HCT116 (cell line): ENCODE data around the gene MAPK8IP1. TPM values are rescaled to one million over a fixed set of nuclear protein-coding genes. Genes with fewer than 3 reads are reported as not detected.

Experiments
- ATAC-seq: fragments of 200-7000 bp; cut with Tn5 transposase; 2 replicates; pipeline ENCODE4 v1.9.1; 2020; ENCODE audit warnings: mild to moderate bottlenecking, moderate library complexity
- BruUV-seq: library from RNA; stranded (reverse); fragments of 400-500 nt; replicated peaks from 2 replicates; lab custom pipeline; 2021; lab: Mats Ljungman, UMichigan
- CTCF ChIA-PET: fragments of 300-600 bp; sonication (Branson Sonifier 250); formaldehyde crosslinking; loops from one replicate; lab custom pipeline; 2021; ENCODE audit warnings: antibody characterized with exemption; lab: Charles Lee
- POLR2A ChIA-PET: fragments of 300-600, 350-600 bp; sonication (Branson Sonifier 250); formaldehyde crosslinking; loops from one replicate; lab custom pipeline; 2021; ENCODE audit warnings: antibody characterized with exemption; lab: Charles Lee
- RAD21 ChIA-PET, 2 experiments: fragments of 300-600 bp; sonication (Branson Sonifier 250); formaldehyde crosslinking; loops; one replicate each; lab custom pipeline; 2023; ENCODE audit warnings: low total read pairs in 2 of 2; ENCODE audit not compliant: uncharacterized antibody in 2 of 2, unreplicated experiment in 2 of 2, low non-redundant PET in 1 of 2; lab: Charles Lee
- DNase-seq: peaks from one replicate; pipeline ENCODE4 v3.0.0-alpha.2; 2010; ENCODE audit warnings: low read depth, low spot score
- H2AFZ ChIP-seq: fragments of 200-600 bp; shearing (Covaris generic), sonication (generic); 2 replicates; pipeline ENCODE4 v1.6.1; 2017; ENCODE audit warnings: low read depth, mixed run types, mixed read lengths, antibody characterized with exemption, low read length; ENCODE audit not compliant: poor library complexity, severe bottlenecking
- H3K27ac ChIP-seq: 2 replicates; pipeline ENCODE4 v1.5.1; 2012; ENCODE audit warnings: low read depth, low read length
- H3K27me3 ChIP-seq: fragments of 200-600 bp; sonication (generic); 2 replicates; pipeline ENCODE4 v1.6.1; 2016; ENCODE audit warnings: mixed run types, low read length, mixed read lengths; ENCODE audit not compliant: insufficient read depth
- H3K36me3 ChIP-seq, 2 experiments: fragments of 200-500 bp in 1 of 2; fragments of 200-600 bp in 1 of 2; sonication (Bioruptor generic) in 1 of 2; sonication (generic) in 1 of 2; 2 replicates each; pipeline versions ENCODE4 v1.5.1 to v1.6.1; 2014 to 2016; ENCODE audit warnings: low read length in 2 of 2, inconsistent platforms in 1 of 2, mixed read lengths in 1 of 2, mixed run types in 1 of 2; ENCODE audit not compliant: insufficient read depth in 2 of 2, control insufficient read depth in 1 of 2
- H3K4me1 ChIP-seq, 2 experiments: fragments of 200-600 bp in 1 of 2; sonication (generic) in 1 of 2; 2 replicates each; pipeline versions ENCODE4 v1.5.1 to v1.6.1; 2012 to 2017; ENCODE audit warnings: low read length in 2 of 2, inconsistent platforms in 1 of 2, mild to moderate bottlenecking in 1 of 2, mixed read lengths in 1 of 2, mixed run types in 1 of 2, moderate library complexity in 1 of 2; ENCODE audit not compliant: insufficient read depth in 2 of 2, control insufficient read depth in 1 of 2
- H3K4me2 ChIP-seq: fragments of 200-600 bp; sonication (generic); 2 replicates; pipeline ENCODE4 v1.6.1; 2017; ENCODE audit warnings: mixed run types, low read length, mixed read lengths
- H3K4me3 ChIP-seq, 2 experiments: fragments of 200-600 bp in 1 of 2; sonication (generic) in 1 of 2; replicated peaks in 1 of 2; 2 replicates each; pipeline ENCODE4 v1.5.1; 2011 to 2016; ENCODE audit warnings: low read length in 2 of 2, control low read depth in 1 of 2, low read depth in 1 of 2, mild to moderate bottlenecking in 1 of 2, mixed read lengths in 1 of 2, mixed run types in 1 of 2
- H3K79me2 ChIP-seq: fragments of 200-600 bp; sonication (generic); 2 replicates; pipeline ENCODE4 v1.6.1; 2017; ENCODE audit warnings: mild to moderate bottlenecking, mixed run types, low read length, moderate library complexity, mixed read lengths; ENCODE audit not compliant: insufficient read depth
- H3K9ac ChIP-seq: fragments of 200-600 bp; sonication (generic); 2 replicates; pipeline ENCODE4 v1.6.1; 2016; ENCODE audit warnings: low read length, mixed read lengths
- H3K9me2 ChIP-seq: fragments of 200-600 bp; sonication (generic), shearing (Covaris generic); 2 replicates; pipeline ENCODE4 v1.6.1; 2017; ENCODE audit warnings: mixed run types, mild to moderate bottlenecking, moderate library complexity; ENCODE audit not compliant: insufficient read depth
- H3K9me3 ChIP-seq, 2 experiments: fragments of 200-500 bp in 1 of 2; fragments of 200-600 bp in 1 of 2; sonication (Bioruptor generic) in 1 of 2; sonication (generic) in 1 of 2; 2 replicates each; pipeline ENCODE4 v1.6.1; 2014 to 2017; ENCODE audit warnings: low read length in 2 of 2, mixed read lengths in 2 of 2, inconsistent platforms in 1 of 2, low read depth in 1 of 2, mild to moderate bottlenecking in 1 of 2, mixed run types in 1 of 2, moderate library complexity in 1 of 2; ENCODE audit not compliant: control insufficient read depth in 1 of 2, insufficient read depth in 1 of 2
- H4K20me1 ChIP-seq: fragments of 200-600 bp; sonication (generic), shearing (Covaris generic); 2 replicates; pipeline ENCODE4 v1.6.1; 2017; ENCODE audit warnings: mixed run types, mild to moderate bottlenecking, moderate library complexity; ENCODE audit not compliant: insufficient read depth
- CBX3 ChIP-seq: IDR thresholded peaks from 2 replicates; pipeline ENCODE4 v1.6.1; 2012; ENCODE audit warnings: low read depth
- EZH2phosphoT487 ChIP-seq: fragments of 200-600 bp; IDR thresholded peaks from 2 replicates; pipeline ENCODE4 v1.6.1; 2018; ENCODE audit warnings: antibody characterized with exemption, borderline replicate concordance
- POLR2AphosphoS5 ChIP-seq: IDR thresholded peaks from 2 replicates; pipeline ENCODE4 v1.6.1; 2011; ENCODE audit warnings: mild to moderate bottlenecking, low read depth, low read length, moderate library complexity
- RAD21 ChIP-seq: IDR thresholded peaks from 2 replicates; pipeline ENCODE4 v1.6.1; 2012; ENCODE audit warnings: low read depth, mild to moderate bottlenecking
- SP1 ChIP-seq: IDR thresholded peaks from 2 replicates; pipeline ENCODE4 v1.6.1; 2012; ENCODE audit warnings: low read depth
- intact Hi-C: fragments of 100-400 bp; cut with micrococcal nuclease; formaldehyde crosslinking; loops from 2 replicates; pipeline ENCODE4 v1.10.0; 2022
- total RNA-seq: library from RNA; stranded (reverse); gene quantifications from one replicate; pipeline ENCODE4 v1.2.1, GENCODE V29; 2021; ENCODE audit not compliant: unreplicated experiment
- TF ChIP-seq, protein P1 (sequence below): IDR thresholded peaks from 2 replicates; pipeline ENCODE4 v1.6.1; 2012
- TF ChIP-seq, protein P2 (sequence below): IDR thresholded peaks from 2 replicates; pipeline ENCODE4 v1.6.1; 2012; ENCODE audit warnings: low read depth
- TF ChIP-seq, protein P3 (sequence below): IDR thresholded peaks from 2 replicates; pipeline ENCODE4 v1.6.1; 2011; ENCODE audit warnings: mild to moderate bottlenecking, low read length, moderate library complexity; ENCODE audit not compliant: insufficient replicate concordance; ENCODE audit errors: extremely low read depth
- TF ChIP-seq, protein P4 (sequence below): IDR thresholded peaks from 2 replicates; pipeline ENCODE4 v1.6.1; 2012

MAPK8IP1 gene
- total RNA-seq, 1 experiment from 2014 or later, result 10.1 TPM

DNA sequence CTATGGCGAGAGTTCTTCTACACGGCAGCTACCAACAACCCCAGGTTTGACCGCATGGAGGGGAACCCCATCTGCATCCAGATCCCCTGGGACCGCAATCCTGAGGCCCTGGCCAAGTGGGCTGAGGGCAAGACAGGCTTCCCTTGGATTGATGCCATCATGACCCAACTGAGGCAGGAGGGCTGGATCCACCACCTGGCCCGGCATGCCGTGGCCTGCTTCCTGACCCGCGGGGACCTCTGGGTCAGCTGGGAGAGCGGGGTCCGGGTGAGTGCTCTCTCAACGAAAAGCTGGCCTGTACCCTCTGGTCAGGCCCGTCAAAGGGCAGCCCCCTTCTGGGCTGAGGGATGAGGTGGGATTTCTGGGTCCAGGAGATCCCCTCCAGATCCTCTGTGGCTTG lies 15.9 kb upstream of the MAPK8IP1 start:
- Histone ChIP-seq H3K4me3 (no peak overlapping the region), H2AFZ (no peak overlapping the region), H3K27ac (no peak overlapping the region), H4K20me1 (no peaks in the 10 kb centered on the region), H3K9ac (no peak overlapping the region), H3K27me3 (no peaks in the 10 kb centered on the region), H3K9me2 (no peaks in the 10 kb centered on the region), H3K4me2 (no peak overlapping the region), H3K36me3 (peaks cover 9 to 15% of the 10 kb centered on the region in 2 experiments; a peak in 3 of 4 replicates)
- no TSS peak for BruUV-seq
- RAD21 ChIA-PET, result no interaction called here
- CTCF ChIA-PET, result no interaction called here
- TF ChIP-seq, protein P1, sequence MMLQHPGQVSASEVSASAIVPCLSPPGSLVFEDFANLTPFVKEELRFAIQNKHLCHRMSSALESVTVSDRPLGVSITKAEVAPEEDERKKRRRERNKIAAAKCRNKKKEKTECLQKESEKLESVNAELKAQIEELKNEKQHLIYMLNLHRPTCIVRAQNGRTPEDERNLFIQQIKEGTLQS, result no peak
- no peak for TF ChIP-seq CBX3
- TF ChIP-seq, protein P2, sequence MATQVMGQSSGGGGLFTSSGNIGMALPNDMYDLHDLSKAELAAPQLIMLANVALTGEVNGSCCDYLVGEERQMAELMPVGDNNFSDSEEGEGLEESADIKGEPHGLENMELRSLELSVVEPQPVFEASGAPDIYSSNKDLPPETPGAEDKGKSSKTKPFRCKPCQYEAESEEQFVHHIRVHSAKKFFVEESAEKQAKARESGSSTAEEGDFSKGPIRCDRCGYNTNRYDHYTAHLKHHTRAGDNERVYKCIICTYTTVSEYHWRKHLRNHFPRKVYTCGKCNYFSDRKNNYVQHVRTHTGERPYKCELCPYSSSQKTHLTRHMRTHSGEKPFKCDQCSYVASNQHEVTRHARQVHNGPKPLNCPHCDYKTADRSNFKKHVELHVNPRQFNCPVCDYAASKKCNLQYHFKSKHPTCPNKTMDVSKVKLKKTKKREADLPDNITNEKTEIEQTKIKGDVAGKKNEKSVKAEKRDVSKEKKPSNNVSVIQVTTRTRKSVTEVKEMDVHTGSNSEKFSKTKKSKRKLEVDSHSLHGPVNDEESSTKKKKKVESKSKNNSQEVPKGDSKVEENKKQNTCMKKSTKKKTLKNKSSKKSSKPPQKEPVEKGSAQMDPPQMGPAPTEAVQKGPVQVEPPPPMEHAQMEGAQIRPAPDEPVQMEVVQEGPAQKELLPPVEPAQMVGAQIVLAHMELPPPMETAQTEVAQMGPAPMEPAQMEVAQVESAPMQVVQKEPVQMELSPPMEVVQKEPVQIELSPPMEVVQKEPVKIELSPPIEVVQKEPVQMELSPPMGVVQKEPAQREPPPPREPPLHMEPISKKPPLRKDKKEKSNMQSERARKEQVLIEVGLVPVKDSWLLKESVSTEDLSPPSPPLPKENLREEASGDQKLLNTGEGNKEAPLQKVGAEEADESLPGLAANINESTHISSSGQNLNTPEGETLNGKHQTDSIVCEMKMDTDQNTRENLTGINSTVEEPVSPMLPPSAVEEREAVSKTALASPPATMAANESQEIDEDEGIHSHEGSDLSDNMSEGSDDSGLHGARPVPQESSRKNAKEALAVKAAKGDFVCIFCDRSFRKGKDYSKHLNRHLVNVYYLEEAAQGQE, result no peak
- TF ChIP-seq EZH2phosphoT487, result no peak
- TF ChIP-seq, protein P3, sequence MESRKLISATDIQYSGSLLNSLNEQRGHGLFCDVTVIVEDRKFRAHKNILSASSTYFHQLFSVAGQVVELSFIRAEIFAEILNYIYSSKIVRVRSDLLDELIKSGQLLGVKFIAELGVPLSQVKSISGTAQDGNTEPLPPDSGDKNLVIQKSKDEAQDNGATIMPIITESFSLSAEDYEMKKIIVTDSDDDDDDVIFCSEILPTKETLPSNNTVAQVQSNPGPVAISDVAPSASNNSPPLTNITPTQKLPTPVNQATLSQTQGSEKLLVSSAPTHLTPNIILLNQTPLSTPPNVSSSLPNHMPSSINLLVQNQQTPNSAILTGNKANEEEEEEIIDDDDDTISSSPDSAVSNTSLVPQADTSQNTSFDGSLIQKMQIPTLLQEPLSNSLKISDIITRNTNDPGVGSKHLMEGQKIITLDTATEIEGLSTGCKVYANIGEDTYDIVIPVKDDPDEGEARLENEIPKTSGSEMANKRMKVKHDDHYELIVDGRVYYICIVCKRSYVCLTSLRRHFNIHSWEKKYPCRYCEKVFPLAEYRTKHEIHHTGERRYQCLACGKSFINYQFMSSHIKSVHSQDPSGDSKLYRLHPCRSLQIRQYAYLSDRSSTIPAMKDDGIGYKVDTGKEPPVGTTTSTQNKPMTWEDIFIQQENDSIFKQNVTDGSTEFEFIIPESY, result no peak
- TF ChIP-seq POLR2AphosphoS5, result no peak
- no peak for TF ChIP-seq SP1
- TF ChIP-seq RAD21, result no peak
- TF ChIP-seq, protein P4, sequence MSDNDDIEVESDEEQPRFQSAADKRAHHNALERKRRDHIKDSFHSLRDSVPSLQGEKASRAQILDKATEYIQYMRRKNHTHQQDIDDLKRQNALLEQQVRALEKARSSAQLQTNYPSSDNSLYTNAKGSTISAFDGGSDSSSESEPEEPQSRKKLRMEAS, result no peak
- TF ChIP-seq, all 23 proteins: peak for 0
- Histone ChIP-seq H3K79me2 (no peaks in the 10 kb centered on the region), H3K4me1 (peaks cover 0 to 4% of the 10 kb centered on the region in 2 experiments; a peak in 1 of 4 replicates), H3K9me3 (no peaks in the 10 kb centered on the region)
- POLR2A ChIA-PET, result no interaction called here
- no peak for ATAC-seq
- DNase-seq, result no peak
- intact Hi-C loops, result no loop called here
